Fibroblast of lung (primary cell): ENCODE measurements around the gene ITGAL.

Experiments used
- EZH2 ChIP-seq: IDR thresholded peaks from 2 replicates; pipeline ENCODE4 v1.5.1; 2012; ENCODE audit warnings: low read length, control low read depth, mild to moderate bottlenecking; ENCODE audit errors: missing control alignments
- TF ChIP-seq, protein P1 (sequence below), 2 donors: IDR thresholded peaks in 1 of 2; conservative IDR thresholded peaks in 1 of 2; 1 replicate in 1 of 2; 2 replicates in 1 of 2; pipeline ENCODE4 v1.5.1; 2011 to 2012; ENCODE audit warnings: low read length in 2 of 2, control low read depth in 1 of 2, inconsistent platforms in 1 of 2, low read depth in 1 of 2, mild to moderate bottlenecking in 1 of 2

DNA sequence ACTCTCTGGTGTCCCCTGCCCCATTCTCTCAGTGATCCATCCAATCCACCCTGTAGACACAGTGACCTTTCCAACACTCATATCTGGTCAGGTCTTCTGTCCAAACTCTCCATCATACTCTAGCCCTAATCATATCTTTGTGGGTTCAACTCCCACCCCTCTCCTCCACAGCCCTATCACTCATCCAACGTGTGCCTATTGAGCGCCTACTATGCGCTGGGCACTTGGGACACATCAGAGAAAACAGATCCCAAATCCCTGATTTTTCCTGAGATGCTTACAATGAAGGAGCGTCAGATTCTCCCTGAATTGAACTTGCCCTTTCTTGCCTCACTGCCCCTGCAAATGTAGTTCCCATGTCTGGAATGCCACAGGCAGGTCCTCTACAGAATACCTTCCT, 44.5 kb upstream of the ITGAL start:
- TF ChIP-seq, protein P1, sequence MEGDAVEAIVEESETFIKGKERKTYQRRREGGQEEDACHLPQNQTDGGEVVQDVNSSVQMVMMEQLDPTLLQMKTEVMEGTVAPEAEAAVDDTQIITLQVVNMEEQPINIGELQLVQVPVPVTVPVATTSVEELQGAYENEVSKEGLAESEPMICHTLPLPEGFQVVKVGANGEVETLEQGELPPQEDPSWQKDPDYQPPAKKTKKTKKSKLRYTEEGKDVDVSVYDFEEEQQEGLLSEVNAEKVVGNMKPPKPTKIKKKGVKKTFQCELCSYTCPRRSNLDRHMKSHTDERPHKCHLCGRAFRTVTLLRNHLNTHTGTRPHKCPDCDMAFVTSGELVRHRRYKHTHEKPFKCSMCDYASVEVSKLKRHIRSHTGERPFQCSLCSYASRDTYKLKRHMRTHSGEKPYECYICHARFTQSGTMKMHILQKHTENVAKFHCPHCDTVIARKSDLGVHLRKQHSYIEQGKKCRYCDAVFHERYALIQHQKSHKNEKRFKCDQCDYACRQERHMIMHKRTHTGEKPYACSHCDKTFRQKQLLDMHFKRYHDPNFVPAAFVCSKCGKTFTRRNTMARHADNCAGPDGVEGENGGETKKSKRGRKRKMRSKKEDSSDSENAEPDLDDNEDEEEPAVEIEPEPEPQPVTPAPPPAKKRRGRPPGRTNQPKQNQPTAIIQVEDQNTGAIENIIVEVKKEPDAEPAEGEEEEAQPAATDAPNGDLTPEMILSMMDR (conservative IDR thresholded peaks at IDR 0.05 in 1 of 2, IDR thresholded peaks at IDR 0.05 in 1 of 2; ENCODE audit: low read depth in 1 of 2, low read length in 2 of 2) = no peak
- TF ChIP-seq EZH2 = no peak
